Caco-2 (cell line): ENCODE measurements around the gene MFNG. TPM values are rescaled to one million over a fixed set of nuclear protein-coding genes. Genes with fewer than 3 reads are reported as not detected.

Source experiments
- BruUV-seq: library from RNA; stranded (reverse); fragments of 400-500 nt; replicated peaks from 2 replicates; lab custom pipeline; 2021; lab: Mats Ljungman, UMichigan
- CTCF ChIA-PET: fragments of 300-600 bp; sonication (Branson Sonifier 250); formaldehyde crosslinking; loops from one replicate; lab custom pipeline; 2022; ENCODE audit warnings: antibody characterized with exemption; lab: Charles Lee
- POLR2A ChIA-PET: fragments of 300-600 bp; sonication (Branson Sonifier 250); formaldehyde crosslinking; loops from one replicate; lab custom pipeline; 2022; ENCODE audit warnings: antibody characterized with exemption; lab: Charles Lee
- DNase-seq, 2 experiments: peaks; one replicate each; pipeline versions ENCODE4 v3.0.0 to v3.0.0-alpha.2; 2020 to 2022
- H3K27me3 ChIP-seq: replicated peaks from 2 replicates; pipeline ENCODE4 v1.6.0; 2011; ENCODE audit warnings: low read length; ENCODE audit not compliant: control insufficient read depth, insufficient read depth
- H3K36me3 ChIP-seq: 2 replicates; pipeline ENCODE4 v1.5.1; 2011; ENCODE audit warnings: low read length; ENCODE audit not compliant: control insufficient read depth, insufficient read depth
- H3K4me1 ChIP-seq: fragments of 250-450 bp; sonication (Bioruptor Pico); 2 replicates; pipeline ENCODE4 v1.5.1; 2020; ENCODE audit warnings: mild to moderate bottlenecking
- H3K4me3 ChIP-seq: 2 replicates; pipeline ENCODE4 v1.5.1; 2011; ENCODE audit warnings: low read depth, mild to moderate bottlenecking, control low read depth, low read length
- H3K9me3 ChIP-seq: fragments of 250-450 bp; sonication (Bioruptor Pico); 2 replicates; pipeline ENCODE4 v1.5.1; 2020; ENCODE audit warnings: mild to moderate bottlenecking, moderate library complexity
- H3K27ac Mint-ChIP-seq: one replicate; pipeline ENCODE4 v1.8.0; 2022; ENCODE audit warnings: mixed read lengths; ENCODE audit not compliant: unreplicated experiment
- H3K27me3 Mint-ChIP-seq: one replicate; pipeline ENCODE4 v1.8.0; 2022; ENCODE audit warnings: mixed read lengths; ENCODE audit not compliant: insufficient read depth, unreplicated experiment
- H3K36me3 Mint-ChIP-seq: one replicate; pipeline ENCODE4 v1.8.0; 2022; ENCODE audit warnings: mild to moderate bottlenecking, mixed read lengths; ENCODE audit not compliant: insufficient read depth, unreplicated experiment
- H3K4me1 Mint-ChIP-seq: one replicate; pipeline ENCODE4 v1.8.0; 2022; ENCODE audit warnings: low read depth, mixed read lengths; ENCODE audit not compliant: unreplicated experiment
- H3K4me3 Mint-ChIP-seq: one replicate; pipeline ENCODE4 v1.8.0; 2022; ENCODE audit warnings: mild to moderate bottlenecking, moderate library complexity, mixed read lengths; ENCODE audit not compliant: unreplicated experiment
- H3K9me3 Mint-ChIP-seq: one replicate; pipeline ENCODE4 v1.8.0; 2022; ENCODE audit warnings: mixed read lengths; ENCODE audit not compliant: unreplicated experiment
- intact Hi-C: fragments of 100-400 bp; cut with micrococcal nuclease; formaldehyde crosslinking; loops from one replicate; pipeline ENCODE4 v1.10.0; 2022; ENCODE audit not compliant: unreplicated experiment
- total RNA-seq: library from RNA; stranded (reverse); gene quantifications from 2 replicates; pipeline ENCODE4 v1.2.3, GENCODE V29; 2022
- TF ChIP-seq, protein P1 (sequence below), 2 experiments: fragments of 200-600 bp in 1 of 2; IDR thresholded peaks; 1 replicate in 1 of 2; 2 replicates in 1 of 2; pipeline versions ENCODE4 v1.5.1 to v1.8.0; 2011 to 2022; ENCODE audit warnings: antibody characterized with exemption in 1 of 2, control low read depth in 1 of 2, inconsistent platforms in 1 of 2, low read depth in 1 of 2, low read length in 1 of 2, mild to moderate bottlenecking in 1 of 2, moderate library complexity in 1 of 2; ENCODE audit not compliant: insufficient read depth in 1 of 2, severe bottlenecking in 1 of 2, unreplicated experiment in 1 of 2

MFNG gene
- total RNA-seq, 1 experiment from 2014 or later, result 3.6 TPM

DNA sequence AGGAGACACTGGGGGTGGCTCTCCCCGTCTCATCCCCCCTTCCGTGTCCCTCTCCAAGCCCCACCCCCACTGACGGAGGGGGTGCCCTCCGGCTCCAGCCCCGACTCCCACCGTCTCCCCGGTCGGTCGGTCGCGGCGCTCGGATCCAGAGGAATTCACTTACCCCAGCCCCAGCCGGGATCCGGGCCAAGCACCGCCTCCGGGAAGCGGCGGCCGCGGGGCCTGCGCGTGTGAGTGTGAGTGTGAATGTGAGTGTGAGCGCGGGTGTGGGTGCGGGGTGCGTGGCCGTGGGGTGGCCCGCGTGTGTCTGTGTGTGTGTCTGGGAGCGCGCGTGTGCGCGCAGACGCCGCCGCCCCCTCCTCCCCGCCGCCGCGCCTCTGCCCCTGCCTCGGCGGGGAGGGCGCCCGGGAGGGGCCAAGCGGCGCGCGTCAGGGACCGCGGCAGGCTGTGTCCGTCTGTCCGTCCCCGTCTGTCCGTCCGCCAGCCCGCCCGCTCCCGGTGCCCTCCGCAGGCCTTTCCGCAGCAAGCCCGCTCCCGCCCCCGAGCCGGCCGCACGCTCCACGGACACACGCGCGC is 59.0 kb downstream of the MFNG start, which contains the start of gene ELFN2:
Gene ELFN2, minus strand, starts transcription at position 345 of the 576 bp plus-strand sequence. CDS start 51,945 bp downstream, outside the sequence.
- intact Hi-C loops, result no loop called here
- BruUV-seq, result no TSS peak
- peak within 1 kb of the TSS; percentile 82 for H3K4me3 Mint-ChIP-seq
- TF ChIP-seq, protein P1, sequence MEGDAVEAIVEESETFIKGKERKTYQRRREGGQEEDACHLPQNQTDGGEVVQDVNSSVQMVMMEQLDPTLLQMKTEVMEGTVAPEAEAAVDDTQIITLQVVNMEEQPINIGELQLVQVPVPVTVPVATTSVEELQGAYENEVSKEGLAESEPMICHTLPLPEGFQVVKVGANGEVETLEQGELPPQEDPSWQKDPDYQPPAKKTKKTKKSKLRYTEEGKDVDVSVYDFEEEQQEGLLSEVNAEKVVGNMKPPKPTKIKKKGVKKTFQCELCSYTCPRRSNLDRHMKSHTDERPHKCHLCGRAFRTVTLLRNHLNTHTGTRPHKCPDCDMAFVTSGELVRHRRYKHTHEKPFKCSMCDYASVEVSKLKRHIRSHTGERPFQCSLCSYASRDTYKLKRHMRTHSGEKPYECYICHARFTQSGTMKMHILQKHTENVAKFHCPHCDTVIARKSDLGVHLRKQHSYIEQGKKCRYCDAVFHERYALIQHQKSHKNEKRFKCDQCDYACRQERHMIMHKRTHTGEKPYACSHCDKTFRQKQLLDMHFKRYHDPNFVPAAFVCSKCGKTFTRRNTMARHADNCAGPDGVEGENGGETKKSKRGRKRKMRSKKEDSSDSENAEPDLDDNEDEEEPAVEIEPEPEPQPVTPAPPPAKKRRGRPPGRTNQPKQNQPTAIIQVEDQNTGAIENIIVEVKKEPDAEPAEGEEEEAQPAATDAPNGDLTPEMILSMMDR (IDR thresholded peaks at IDR 0.05; ENCODE audit: insufficient read depth in 1 of 2, low read depth in 1 of 2, low read length in 1 of 2, severe bottlenecking in 1 of 2, unreplicated experiment in 1 of 2), result no peak
- H3K4me3 ChIP-seq, result peak within 1 kb of the TSS; percentile 61
- DNase-seq, result peak in 1 of 2 experiments; percentile 35
- H3K9me3 ChIP-seq, result no peaks in the 10 kb centered on the region
- no peaks in the 10 kb centered on the region for H3K9me3 Mint-ChIP-seq
- H3K36me3 Mint-ChIP-seq, result peaks cover 9% of the 10 kb centered on the region
- no peaks in the 10 kb centered on the region for H3K27me3 Mint-ChIP-seq
- H3K36me3 ChIP-seq, result no peaks in the 10 kb centered on the region
- peaks cover 16% of the 10 kb centered on the region for H3K4me1 ChIP-seq
- no peaks in the 10 kb centered on the region for H3K27me3 ChIP-seq
- POLR2A ChIA-PET, result no interaction called here
- H3K4me1 Mint-ChIP-seq, result peaks cover 25% of the 10 kb centered on the region
- H3K27ac Mint-ChIP-seq, result no peak within 1 kb of the TSS
- CTCF ChIA-PET, result no interaction called here

DNA sequence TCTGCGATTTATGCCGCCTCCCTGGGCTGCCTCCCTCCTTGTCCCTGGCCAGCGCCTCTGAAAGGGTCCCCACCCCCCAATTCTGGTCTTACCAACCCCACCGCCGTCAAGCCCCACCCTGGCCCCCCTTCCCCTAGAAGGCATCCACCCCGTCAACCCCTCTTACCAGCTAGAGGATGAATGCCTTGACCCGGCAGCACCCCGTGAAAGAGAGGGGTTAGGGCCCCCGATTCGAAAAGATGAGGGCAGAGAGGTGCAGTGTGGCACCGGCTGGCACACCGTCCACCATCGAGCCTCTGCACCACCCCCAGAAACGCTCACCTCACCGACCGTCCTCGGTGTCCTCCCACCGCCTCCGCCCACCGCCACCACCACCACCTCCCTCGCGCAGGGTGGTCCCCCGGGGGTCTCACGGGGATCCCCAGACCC is 59.5 kb downstream of the MFNG start:
- CTCF ChIA-PET, result no interaction called here
- POLR2A ChIA-PET, result no interaction called here
- H3K4me3 Mint-ChIP-seq, result peak overlapping the region; percentile 82
- TF ChIP-seq, protein P1 (IDR thresholded peaks at IDR 0.05; ENCODE audit: insufficient read depth in 1 of 2, low read depth in 1 of 2, low read length in 1 of 2, severe bottlenecking in 1 of 2, unreplicated experiment in 1 of 2), result no peak
- Histone ChIP-seq H3K27me3 (no peaks in the 10 kb centered on the region), H3K4me3 (peak overlapping the region; percentile 61), H3K9me3 (no peaks in the 10 kb centered on the region), H3K4me1 (peaks cover 11% of the 10 kb centered on the region), H3K36me3 (no peaks in the 10 kb centered on the region)
- no TSS peak for BruUV-seq
- H3K4me1 Mint-ChIP-seq, result peaks cover 20% of the 10 kb centered on the region
- H3K36me3 Mint-ChIP-seq, result peaks cover 9% of the 10 kb centered on the region
- intact Hi-C loops, result no loop called here
- no peaks in the 10 kb centered on the region for H3K9me3 Mint-ChIP-seq
- DNase-seq, result no peak
- no peaks in the 10 kb centered on the region for H3K27me3 Mint-ChIP-seq
- H3K27ac Mint-ChIP-seq, result no peak overlapping the region

DNA sequence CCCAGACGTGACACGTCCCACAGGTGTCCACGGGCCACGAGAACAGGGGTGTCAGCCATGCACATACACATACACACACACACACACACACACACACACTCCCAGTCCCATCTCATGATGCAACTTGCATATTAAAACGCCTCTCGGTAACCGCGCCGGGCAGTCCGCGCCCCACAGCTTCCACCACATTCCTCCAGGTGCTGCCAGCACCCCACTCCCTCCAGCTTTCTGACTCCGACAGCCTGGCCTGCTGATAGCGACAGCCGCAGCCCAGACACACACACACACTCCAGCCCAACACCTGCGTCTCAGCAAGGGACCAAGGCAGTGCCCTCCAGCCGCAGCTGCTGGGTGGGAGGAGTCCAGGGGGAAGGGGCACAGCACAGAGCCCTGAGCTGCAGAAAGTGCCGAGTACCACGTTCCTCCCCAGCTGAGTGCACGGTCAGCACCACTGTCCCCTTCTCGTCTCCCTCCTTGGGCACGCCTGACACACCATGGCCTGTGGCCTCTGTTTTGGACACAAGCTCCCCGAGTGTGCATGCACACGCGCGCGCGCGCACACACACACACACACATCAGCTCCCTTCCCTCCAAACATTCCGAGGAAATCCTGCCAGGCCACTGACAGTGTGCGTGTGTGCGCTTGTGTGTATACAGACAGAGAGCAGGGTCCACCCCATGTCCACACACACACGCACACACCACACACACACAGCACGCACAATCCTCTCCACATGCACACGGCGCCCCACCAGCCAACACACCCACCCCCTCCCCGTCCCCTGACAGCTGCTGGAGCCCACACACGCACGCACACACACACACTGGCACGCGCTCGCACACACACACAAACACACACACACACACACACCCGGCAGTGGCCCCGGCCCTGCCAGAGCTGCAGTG is 60.1 kb downstream of the MFNG start:
- intact Hi-C loops, result no loop called here
- peak overlapping the region; percentile 82 for H3K4me3 Mint-ChIP-seq
- POLR2A ChIA-PET, result no interaction called here
- H3K27me3 ChIP-seq, result no peaks in the 10 kb centered on the region
- H3K27ac Mint-ChIP-seq, result no peak overlapping the region
- DNase-seq, result no peak
- TF ChIP-seq, protein P1 (IDR thresholded peaks at IDR 0.05; ENCODE audit: insufficient read depth in 1 of 2, low read depth in 1 of 2, low read length in 1 of 2, severe bottlenecking in 1 of 2, unreplicated experiment in 1 of 2), result no peak
- H3K4me3 ChIP-seq, result peak overlapping the region; percentile 61; the same call in 1 of the 2 replicates
- no TSS peak for BruUV-seq
- peaks cover 14% of the 10 kb centered on the region for H3K4me1 Mint-ChIP-seq
- H3K27me3 Mint-ChIP-seq, result no peaks in the 10 kb centered on the region
- H3K36me3 ChIP-seq, result no peaks in the 10 kb centered on the region
- CTCF ChIA-PET, result interaction anchor here (1.2 kb wide), 1 partner anchor 108 kb away, joined by 3 read pairs; no protein-coding TSS in a partner anchor
- H3K4me1 ChIP-seq, result peaks cover 5% of the 10 kb centered on the region
- H3K9me3 ChIP-seq, result no peaks in the 10 kb centered on the region
- peaks cover 9% of the 10 kb centered on the region for H3K36me3 Mint-ChIP-seq
- H3K9me3 Mint-ChIP-seq, result no peaks in the 10 kb centered on the region
